ENCODE measurements around the gene LIMS2.

LIMS2 gene

GRCh38 chr2:127674241-127675209 is 805 bp downstream of the LIMS2 start:
- DNase-seq (ENCODE audit: low read depth): no peak

GRCh38 chr2:127673291-127674069 is 1.9 kb downstream of the LIMS2 start:
- DNase-seq (ENCODE audit: low read depth): no peak

GRCh38 chr2:127672341-127673224 is 2.7 kb downstream of the LIMS2 start:
- DNase-seq (ENCODE audit: low read depth): no peak

- no peak for DNase-seq (ENCODE audit: low read depth)
Measured at GRCh38 chr2:127671557-127672302, 3.6 kb downstream of the LIMS2 start.

- no peak for DNase-seq (ENCODE audit: low read depth)
Measured at GRCh38 chr2:127670957-127671290, 4.4 kb downstream of the LIMS2 start.

- no peak for DNase-seq (ENCODE audit: low read depth)
Measured at GRCh38 chr2:127670055-127670956, 5.0 kb downstream of the LIMS2 start.

GRCh38 chr2:127669056-127669455 is 6.3 kb downstream of the LIMS2 start:
- DNase-seq (ENCODE audit: low read depth): no peak

GRCh38 chr2:127665267-127665893 is 9.9 kb downstream of the LIMS2 start:
- DNase-seq (ENCODE audit: low read depth): no peak

- no peak for DNase-seq (ENCODE audit: low read depth)
Measured at GRCh38 chr2:127664895-127665225, 10.5 kb downstream of the LIMS2 start.

- no peak for DNase-seq (ENCODE audit: low read depth)
Measured at GRCh38 chr2:127664065-127664894, 11.1 kb downstream of the LIMS2 start.

- no peak for DNase-seq (ENCODE audit: low read depth)
Measured at GRCh38 chr2:127663566-127664064, 11.7 kb downstream of the LIMS2 start.

GRCh38 chr2:127662937-127663565 is 12.3 kb downstream of the LIMS2 start:
- no peak for DNase-seq (ENCODE audit: low read depth)

- DNase-seq (ENCODE audit: low read depth): no peak
Measured at GRCh38 chr2:127661949-127662510, 13.3 kb downstream of the LIMS2 start.

GRCh38 chr2:127661072-127661649 is 14.2 kb downstream of the LIMS2 start:
- DNase-seq (ENCODE audit: low read depth): no peak

GRCh38 chr2:127660291-127660578 is 15.1 kb downstream of the LIMS2 start:
- no peak for DNase-seq (ENCODE audit: low read depth)

GRCh38 chr2:127659408-127660290 is 15.7 kb downstream of the LIMS2 start:
- no peak for DNase-seq (ENCODE audit: low read depth)
